ENCODE measurements around the gene RIMS4.

The RIMS4 gene

GRCh38 chr20:44736170-44737021 is 74.0 kb downstream of the RIMS4 start:
- no peak for DNase-seq

DNA sequence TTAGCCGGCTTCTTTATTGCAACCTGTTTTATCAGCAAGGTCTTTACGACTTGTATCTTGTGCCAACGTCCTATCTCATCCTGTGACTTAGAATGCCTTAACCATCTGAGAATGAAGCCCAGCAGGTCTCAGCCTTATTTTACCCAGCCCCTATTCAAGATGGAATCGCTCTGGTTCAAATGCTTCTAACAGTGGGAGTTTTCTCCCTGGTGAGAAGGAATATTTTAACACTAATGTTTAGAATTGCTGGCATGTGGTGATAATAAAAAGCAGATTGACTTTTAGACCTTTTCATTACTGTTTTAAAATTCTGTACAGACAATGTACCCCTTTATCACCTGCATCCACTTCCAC is 74.6 kb downstream of the RIMS4 start:
- DNase-seq, result no peak

GRCh38 chr20:44734938-44735337 is 75.4 kb downstream of the RIMS4 start:
- no peak for DNase-seq

DNA sequence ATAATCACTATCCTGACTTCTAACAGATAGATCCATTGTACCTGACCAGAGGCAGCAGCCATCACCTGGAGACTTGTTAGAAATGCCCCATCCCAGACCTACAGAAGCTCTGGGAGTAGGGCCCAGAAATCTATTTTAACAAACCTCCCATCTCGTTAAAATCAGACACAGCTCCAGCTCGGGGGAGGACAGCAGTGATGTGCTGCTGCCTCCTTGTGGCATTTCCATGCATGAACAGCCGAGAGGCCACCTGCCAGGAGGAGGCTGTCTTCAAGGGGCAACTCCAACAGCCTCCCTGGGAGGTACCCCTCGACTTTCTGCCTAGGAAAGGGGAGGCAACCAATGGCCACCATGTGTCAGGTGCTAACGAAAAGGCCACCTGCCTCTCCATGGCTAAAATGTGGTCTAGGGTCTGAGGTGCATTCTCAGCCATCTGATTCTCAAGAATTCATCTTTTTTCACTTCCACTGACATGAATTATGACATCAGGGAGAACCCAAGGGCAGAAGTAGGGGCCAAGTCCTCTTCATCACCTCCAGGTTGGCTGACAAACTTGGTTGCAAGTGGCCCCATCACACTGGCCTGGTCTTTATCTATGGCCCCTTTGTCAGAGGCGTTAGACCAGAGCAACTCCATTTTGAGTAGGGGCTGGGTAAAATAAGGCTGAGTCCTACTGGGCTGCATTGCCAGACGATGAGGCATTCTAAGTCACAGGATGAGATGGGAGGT is 76.8 kb downstream of the RIMS4 start:
- no peak for DNase-seq

- DNase-seq, result no peak
These were observed 78.0 kb downstream of the RIMS4 start for GRCh38 chr20:44732327-44732726.

- DNase-seq, result no peak
These were observed 78.7 kb downstream of the RIMS4 start for GRCh38 chr20:44731657-44732056.

GRCh38 chr20:44730441-44730840 is 79.9 kb downstream of the RIMS4 start:
- DNase-seq, result no peak

GRCh38 chr20:44728801-44729443 is 81.4 kb downstream of the RIMS4 start:
- DNase-seq, result no peak

DNA sequence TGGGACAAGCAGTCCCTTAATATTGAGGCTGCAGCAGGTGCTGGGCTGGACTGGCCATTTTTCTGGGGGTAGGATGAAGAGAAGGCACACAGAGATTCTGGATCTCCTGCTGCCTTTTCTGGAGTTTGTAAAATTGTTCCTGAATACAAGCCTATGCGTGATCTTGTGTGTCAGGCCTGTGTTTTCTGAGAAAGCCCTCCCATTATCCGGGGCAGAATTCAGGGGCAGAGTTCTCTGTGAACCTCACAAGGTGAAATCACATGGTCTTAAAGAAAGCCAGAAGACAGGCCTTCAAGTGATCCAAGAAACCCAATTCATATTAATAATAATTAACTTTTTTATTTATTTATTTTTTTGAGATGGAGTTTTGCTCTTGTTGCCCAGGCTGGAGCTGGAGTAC is 82.7 kb downstream of the RIMS4 start:
- DNase-seq, result no peak

- DNase-seq, result no peak
These were observed 83.3 kb downstream of the RIMS4 start for GRCh38 chr20:44727039-44727438.

GRCh38 chr20:44725837-44726236 is 84.5 kb downstream of the RIMS4 start:
- no peak for DNase-seq

DNA sequence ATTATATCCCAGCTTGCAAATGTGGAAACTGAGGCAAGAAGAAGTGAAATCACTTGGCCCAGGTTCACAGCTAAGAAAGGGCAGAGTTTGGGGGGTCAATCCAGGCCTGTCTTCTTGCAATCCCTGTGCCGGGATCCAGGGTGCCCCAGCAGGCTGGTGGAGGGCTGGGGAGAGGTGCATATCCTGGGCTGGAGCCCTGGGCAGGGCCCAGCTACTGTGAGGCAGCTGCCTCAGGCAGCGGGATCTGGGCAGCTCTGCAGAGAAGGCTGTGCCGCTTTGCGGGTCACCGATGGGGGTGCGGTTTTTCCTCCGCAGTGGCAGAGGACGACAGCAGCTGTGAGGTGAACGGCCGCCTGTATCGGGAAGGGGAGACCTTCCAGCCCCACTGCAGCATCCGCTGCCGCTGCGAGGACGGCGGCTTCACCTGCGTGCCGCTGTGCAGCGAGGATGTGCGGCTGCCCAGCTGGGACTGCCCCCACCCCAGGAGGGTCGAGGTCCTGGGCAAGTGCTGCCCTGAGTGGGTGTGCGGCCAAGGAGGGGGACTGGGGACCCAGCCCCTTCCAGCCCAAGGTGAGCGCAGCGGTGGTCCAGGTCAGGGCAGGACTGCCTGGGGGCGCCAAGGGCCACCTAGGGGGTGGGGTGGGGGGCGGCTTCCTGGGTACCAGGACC is 85.8 kb downstream of the RIMS4 start:
- DNase-seq, result no peak

GRCh38 chr20:44723798-44724362 is 86.5 kb downstream of the RIMS4 start:
- DNase-seq, result no peak

DNA sequence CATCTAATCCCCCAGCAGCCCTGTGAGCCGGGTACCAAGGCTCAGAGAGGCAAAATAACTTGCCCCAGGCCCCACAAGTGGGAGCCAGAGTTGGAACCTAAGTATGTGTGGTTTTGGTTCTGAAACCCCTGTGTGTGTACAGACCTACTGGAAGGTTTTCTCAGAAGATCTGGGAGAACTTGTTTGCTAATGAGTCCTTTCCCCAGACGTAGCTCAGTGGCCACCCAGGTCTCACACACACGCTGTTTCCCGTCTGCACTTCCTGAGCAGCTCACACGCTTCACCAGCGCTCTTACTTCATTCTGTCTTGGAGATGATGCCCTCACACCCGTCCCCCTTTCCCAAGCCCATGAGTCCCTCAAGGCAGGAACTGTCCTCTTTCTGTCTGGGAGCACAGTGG is 87.0 kb downstream of the RIMS4 start:
- no peak for DNase-seq

DNA sequence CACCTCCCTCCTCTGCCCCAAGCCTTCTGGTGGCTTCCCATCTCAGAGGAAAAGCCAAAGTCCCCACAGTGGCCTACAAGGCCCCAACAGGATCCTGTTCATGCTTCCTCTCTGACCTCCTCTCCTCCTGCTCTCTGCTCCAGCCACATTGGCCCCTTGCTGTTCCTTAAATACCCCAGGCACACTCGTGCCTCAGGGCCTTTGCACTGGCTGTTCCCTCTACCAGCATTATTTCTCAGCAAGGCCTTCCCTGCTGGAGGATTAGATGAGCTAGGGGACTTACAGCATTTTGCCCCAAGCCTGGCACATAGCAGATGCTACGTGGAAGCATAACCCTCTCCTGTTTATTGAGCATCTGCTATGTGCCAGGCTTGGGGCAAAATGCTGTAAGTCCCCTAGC is 87.4 kb downstream of the RIMS4 start:
- DNase-seq, result no peak

- DNase-seq, result no peak
These were observed 88.6 kb downstream of the RIMS4 start for GRCh38 chr20:44721785-44722054.

DNA sequence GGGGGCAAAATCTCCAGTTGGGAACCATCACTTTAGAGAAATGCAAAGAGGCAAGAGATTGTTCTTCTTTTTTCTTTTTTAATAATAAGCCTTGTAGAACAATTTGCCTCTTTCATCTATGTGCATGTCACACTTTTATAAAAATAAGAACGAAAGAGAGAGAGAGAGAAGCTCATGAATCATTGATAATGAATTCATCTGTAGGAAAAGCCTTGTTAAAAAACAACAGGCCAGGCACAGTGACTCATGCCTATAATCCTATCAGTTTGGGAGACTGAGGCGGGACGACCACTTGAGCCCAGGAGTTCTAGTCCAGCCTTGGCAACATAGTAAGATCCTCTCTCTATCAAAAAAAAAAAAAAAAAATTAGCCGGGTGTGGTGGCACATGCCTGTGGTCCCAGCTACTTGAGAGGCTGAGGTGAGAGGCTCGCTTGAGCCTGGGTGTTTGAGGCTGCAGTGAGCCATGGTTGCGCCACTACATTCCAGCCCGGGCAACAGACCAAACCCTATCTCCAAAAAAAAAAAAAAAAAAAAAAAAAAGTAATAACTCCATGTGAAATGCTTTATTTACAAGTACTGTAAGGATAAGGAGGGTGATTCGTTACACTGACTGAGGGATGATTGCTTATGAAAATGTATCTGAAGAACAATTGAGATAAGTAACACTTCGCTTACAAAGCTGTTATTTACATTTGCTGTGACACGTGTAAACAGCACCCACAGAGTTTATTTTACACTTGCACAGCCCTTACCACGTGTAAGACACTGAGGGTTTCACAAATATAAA is 89.2 kb downstream of the RIMS4 start:
- no peak for DNase-seq

GRCh38 chr20:44720621-44720996 is 89.7 kb downstream of the RIMS4 start:
- DNase-seq, result no peak

GRCh38 chr20:44719841-44720240 is 90.5 kb downstream of the RIMS4 start:
- DNase-seq, result no peak

DNA sequence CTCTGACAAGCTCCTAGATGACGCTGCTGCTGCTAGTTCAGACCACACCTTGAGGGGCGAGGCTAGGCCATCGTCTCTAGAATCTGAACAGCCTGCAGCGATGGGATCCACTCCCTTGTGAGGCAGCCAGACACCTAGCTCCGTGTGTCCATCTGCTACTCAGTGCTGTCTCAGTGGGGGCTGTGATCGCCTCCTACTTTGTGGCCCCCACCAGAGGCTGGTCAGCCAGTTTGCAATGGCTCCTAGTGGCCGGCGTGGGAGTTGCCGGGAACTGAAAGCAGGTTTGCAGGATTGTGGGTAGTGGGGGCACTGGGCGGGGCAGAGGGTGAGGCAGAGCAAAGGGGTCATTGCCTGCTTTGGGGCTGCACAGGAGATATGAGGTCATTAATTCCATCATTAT is 92.4 kb downstream of the RIMS4 start:
- DNase-seq, result no peak

- DNase-seq, result no peak
These were observed 93.8 kb downstream of the RIMS4 start for GRCh38 chr20:44716309-44717106.

All from NCI-H187 (cell line).